ENCODE results near the gene KAZN.

KAZN gene

DNA sequence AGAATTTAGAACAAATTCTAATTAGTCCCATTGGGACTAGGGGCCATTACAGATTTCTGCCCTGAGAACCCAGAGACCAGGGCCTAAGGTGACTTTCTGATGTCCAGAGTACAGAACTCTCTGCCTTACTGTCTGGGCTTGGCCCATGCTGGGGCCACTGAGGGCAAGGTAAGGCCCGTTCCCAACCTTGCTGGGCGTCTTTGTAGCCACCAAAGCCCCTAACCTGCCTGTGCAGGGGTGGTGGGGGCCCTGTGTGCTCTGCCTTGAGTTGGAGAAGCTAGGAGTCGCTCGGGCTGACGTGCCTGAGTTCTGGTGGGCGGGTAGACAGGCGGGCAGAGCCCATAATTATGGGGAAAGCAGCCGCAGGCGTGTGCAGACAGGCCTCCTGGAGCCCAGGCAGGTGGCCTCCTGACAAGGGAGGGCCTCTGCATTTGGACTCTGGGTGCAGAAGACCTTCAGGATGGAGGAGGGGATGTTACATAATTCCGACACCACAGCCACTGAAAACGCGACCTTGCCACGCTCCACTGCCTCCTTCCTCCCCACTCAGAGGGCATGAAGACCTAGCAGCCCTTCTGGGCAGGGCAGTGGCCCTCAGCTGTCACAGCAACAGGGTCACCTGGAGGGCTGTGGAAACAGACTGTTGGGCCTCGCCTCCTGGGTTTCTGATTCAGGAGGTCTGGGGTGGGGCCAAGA is 315.1 kb downstream of the KAZN start:
- no peak for DNase-seq (ENCODE audit: low read depth, low spot score)

GRCh38 chr1:14914351-14914988 is 316.0 kb downstream of the KAZN start:
- DNase-seq (ENCODE audit: low read depth, low spot score), result no peak

GRCh38 chr1:14915356-14916054 is 317.0 kb downstream of the KAZN start:
- DNase-seq (ENCODE audit: low read depth, low spot score), result no peak

- no peak for DNase-seq (ENCODE audit: low read depth, low spot score)
Observed at GRCh38 chr1:14919289-14919688, 320.8 kb downstream of the KAZN start.

DNA sequence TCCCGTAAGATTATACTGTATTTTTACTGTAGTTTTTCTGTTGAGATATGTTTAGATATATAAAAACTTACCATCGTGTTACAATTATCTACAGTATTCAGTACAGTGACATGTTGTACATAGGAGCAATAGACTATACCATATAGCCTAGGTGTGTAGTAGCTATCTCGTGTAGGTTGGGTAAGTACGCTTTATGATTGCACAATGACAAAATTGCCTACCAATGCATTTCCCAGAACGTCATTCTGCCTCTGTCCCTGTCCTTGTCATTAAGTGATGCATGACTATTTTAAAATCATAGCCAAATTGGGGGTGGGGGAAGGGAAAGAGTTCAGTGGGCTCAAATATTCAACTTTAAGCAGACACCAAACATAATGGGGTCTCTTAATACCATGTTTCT is 321.3 kb downstream of the KAZN start:
- no peak for DNase-seq (ENCODE audit: low read depth, low spot score)

- DNase-seq (ENCODE audit: low read depth, low spot score), result no peak
Observed at GRCh38 chr1:14921057-14921456, 322.6 kb downstream of the KAZN start.

GRCh38 chr1:14922942-14923726 is 324.6 kb downstream of the KAZN start:
- no peak for DNase-seq (ENCODE audit: low read depth, low spot score)

DNA sequence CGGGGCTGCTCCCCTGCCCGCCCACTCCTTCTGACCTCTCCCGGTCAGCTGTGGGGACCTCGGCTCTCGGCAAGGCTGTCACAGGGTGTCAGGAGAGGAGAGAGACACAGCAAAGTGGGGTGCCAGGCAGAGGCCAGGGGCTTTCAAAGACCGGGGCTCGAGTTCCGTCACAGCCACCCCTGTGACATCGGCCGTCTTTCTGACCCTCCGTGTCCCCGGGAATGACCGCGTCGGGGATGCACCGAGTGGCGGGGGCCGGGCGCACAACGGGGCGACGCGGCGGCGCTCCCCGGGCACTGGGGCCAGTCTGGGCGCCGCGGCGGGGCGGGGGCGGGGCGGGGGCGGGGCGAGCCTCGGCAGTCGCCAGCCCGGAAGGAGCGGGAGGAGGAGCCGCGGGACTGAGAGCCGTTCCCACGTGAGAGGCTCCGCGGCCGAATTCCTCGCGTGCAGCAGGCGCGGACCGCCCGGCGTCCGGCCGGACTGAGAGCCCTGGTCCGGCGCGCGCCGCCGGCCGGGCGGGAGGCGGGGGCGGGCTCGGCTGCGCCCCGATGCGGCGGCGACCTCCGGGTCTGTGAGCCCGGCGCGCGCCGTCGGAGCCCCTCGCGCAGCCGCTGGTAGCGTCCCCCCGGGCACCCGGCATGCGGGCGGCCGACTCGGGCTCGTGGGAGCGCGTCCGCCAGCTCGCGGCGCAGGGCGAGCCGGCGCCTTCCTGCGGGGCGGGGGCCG is 325.4 kb downstream of the KAZN start:
- no peak for DNase-seq (ENCODE audit: low read depth, low spot score)

- DNase-seq (ENCODE audit: low read depth, low spot score), result no peak
Observed at GRCh38 chr1:14924455-14925331, 326.2 kb downstream of the KAZN start.

- DNase-seq (ENCODE audit: low read depth, low spot score), result no peak
Observed at GRCh38 chr1:14925336-14926136, 327.1 kb downstream of the KAZN start.

GRCh38 chr1:14926229-14926628 is 327.7 kb downstream of the KAZN start:
- no peak for DNase-seq (ENCODE audit: low read depth, low spot score)

- no peak for DNase-seq (ENCODE audit: low read depth, low spot score)
Observed at GRCh38 chr1:14926818-14927575, 328.5 kb downstream of the KAZN start.

DNA sequence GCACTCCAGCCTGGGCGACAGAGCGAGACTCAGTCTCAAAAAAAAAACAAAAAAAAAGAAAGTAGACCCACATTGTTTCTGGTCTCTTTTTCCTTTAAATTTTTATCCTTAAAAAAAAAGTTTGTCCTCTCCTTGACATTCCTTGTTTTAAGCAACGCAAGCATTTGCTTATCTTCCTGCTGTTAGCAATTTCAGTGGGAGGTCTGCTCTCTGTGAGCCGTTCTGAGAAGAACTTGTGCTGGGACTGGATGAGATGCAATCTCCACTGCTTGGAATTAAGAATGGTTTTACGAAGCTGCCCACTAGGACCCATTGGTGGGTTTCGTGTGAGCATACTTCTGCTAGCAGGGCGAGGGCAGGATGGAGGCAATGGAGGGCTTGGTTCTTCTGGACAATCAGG is 329.9 kb downstream of the KAZN start:
- DNase-seq (ENCODE audit: low read depth, low spot score), result no peak

DNA sequence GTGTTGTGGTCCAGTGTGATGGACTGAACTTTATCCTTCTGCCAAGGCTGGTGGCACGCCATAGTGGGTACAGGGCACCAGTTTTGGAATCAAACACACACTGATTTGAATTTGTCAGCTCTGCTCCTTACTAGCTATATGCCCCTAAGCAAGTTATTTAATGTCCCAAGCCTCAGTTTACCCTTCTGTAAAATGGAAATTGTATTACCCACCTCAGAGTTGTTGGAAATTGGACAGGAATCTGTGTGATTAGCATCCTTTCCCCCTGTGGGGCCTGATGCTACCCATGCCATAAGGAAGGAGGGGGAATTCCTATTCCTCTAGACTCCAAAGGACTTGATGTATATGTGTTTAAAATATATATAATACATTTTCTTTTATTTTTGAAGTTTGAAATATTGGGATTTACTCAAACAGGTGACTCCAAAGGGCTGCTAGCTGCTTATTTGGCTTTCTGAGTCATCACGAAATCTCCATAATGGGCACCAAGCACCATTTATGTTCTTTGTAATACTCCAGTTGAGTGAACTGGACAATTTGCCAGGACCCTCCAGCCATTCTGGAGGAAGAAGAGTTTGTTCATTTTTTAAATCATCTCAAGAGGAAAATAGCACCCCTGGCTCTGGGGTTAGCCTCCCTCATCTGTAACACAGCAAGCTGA is 330.5 kb downstream of the KAZN start:
- DNase-seq (ENCODE audit: low read depth, low spot score), result no peak

DNA sequence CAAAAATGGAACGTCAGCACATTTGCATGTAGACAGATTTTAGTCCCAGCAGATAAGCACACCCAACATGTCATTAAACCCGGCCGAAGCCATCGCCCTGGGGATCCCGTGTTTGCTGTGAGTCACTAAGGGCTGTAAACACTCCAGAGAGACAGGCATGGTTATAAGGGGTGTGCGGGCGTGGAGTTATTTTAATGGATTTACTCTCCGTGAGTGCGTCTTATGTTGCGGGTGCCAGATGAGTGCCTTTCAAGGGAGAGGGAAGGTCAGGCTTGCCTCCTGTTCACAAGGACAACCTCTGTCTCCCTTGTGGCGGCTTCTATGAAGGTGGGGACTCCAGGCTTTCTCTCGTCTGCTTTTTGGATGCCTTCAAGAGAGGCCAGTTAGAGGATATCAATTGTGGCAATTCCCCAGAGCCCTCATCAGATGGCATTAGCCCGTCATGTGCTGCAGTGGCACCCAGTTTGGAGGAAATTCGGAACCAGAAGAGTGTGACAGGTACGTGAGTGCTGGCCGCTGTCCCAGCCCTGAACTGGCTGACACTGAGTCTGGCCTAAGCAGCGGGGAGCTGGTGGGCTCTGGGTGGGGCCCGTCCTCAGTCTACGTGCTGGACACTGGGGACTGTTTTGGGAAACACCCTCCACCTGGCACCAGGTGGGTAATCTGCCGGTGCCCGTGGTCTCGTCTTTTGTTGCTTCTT is 331.2 kb downstream of the KAZN start:
- DNase-seq (ENCODE audit: low read depth, low spot score), result no peak

DNA sequence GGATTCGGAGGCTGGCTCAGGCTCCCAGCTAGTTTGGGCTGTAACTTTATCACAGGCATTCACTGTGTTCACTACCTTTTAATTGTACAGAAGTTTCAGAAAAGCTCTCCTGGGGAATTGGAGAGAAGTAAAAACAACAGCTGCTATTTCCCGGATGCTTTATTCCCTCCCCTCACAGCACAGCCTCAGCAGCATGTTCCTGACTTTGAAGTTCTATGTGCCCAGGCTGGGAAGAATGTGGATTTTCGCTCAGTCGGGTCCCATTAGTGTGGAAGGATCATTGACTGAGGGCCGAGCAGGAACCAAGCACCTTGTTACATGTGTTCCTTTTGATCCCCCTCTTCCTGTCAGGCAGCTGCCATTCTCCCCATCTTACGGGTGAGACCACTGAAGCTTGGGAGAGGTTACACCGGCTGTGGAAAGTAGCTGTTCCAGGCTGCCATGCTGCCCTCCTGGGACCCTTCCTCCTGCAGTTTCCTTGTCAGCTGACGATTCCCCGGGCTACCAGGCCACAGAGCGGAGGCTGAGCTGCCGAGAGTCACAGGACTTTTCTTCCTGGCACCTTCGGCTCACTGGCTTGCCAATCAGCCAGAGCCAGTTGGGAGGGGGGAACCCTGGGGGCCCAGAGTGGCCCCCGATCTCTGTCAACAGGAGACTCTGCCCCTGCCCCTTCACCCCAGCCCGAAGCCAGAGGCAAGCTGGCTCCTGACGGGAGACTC is 331.9 kb downstream of the KAZN start:
- no peak for DNase-seq (ENCODE audit: low read depth, low spot score)

- DNase-seq (ENCODE audit: low read depth, low spot score), result no peak
Observed at GRCh38 chr1:14932034-14932638, 333.7 kb downstream of the KAZN start.
